Choroid plexus epithelial cell (primary cell): Measurements from ENCODE around the gene SLC35D1.

Source experiments
- DNase-seq: peaks from one replicate; pipeline ENCODE4 v3.0.0-alpha.2; 2010; ENCODE audit warnings: low read depth
- H3K4me3 ChIP-seq: 2 replicates; pipeline ENCODE4 v1.5.1; 2011; ENCODE audit warnings: low read depth, mild to moderate bottlenecking, control low read depth, low read length, moderate library complexity
- TF ChIP-seq, protein P1 (sequence below): conservative IDR thresholded peaks from 2 replicates; pipeline ENCODE4 v1.5.1; 2011; ENCODE audit warnings: low read depth, mild to moderate bottlenecking, control low read depth, inconsistent platforms, low read length, moderate library complexity

SLC35D1 gene

DNA sequence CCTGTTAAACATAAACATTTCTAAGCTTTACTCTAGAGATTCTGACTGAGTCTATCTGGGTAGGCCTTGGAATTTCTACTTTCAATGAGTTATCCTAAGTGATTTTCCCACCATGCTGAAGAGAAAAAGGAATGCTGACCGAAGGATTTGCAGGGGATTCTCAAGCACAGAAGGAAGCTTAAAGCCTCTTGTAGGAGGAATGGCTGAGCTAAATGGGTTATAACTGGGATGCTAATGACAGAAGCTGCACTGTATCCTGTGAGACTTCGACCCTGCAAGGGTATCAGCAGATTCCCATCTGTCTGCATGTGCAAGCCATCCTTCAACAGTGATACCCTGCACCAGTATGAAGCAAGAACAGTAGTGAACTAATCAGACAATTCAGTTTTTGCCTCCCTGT lies 35.4 kb downstream of the SLC35D1 start:
- no peak overlapping the region for H3K4me3 ChIP-seq
- no peak for DNase-seq
- TF ChIP-seq, protein P1, sequence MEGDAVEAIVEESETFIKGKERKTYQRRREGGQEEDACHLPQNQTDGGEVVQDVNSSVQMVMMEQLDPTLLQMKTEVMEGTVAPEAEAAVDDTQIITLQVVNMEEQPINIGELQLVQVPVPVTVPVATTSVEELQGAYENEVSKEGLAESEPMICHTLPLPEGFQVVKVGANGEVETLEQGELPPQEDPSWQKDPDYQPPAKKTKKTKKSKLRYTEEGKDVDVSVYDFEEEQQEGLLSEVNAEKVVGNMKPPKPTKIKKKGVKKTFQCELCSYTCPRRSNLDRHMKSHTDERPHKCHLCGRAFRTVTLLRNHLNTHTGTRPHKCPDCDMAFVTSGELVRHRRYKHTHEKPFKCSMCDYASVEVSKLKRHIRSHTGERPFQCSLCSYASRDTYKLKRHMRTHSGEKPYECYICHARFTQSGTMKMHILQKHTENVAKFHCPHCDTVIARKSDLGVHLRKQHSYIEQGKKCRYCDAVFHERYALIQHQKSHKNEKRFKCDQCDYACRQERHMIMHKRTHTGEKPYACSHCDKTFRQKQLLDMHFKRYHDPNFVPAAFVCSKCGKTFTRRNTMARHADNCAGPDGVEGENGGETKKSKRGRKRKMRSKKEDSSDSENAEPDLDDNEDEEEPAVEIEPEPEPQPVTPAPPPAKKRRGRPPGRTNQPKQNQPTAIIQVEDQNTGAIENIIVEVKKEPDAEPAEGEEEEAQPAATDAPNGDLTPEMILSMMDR, result no peak

DNA sequence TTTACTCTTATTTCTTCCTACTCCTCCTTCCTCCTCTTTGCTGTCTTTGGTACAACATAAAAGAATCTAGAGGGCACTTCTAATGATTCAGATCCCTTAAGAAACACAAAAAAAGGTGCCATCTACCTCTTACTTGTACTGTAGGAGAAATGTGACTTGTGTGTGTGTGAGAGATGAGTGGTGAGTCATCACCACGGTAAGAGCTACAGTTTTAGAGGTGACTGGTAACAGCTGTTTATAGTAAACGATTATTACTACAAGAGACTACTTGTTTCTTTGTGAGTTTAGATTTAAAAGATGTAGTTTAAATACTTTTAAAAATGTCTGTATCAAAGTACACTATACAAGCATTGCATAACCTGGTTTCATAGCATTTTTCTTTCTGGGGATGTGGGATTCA lies 40.4 kb downstream of the SLC35D1 start:
- no peak overlapping the region for H3K4me3 ChIP-seq
- TF ChIP-seq, protein P1, result no peak
- DNase-seq, result peak; percentile 77

DNA sequence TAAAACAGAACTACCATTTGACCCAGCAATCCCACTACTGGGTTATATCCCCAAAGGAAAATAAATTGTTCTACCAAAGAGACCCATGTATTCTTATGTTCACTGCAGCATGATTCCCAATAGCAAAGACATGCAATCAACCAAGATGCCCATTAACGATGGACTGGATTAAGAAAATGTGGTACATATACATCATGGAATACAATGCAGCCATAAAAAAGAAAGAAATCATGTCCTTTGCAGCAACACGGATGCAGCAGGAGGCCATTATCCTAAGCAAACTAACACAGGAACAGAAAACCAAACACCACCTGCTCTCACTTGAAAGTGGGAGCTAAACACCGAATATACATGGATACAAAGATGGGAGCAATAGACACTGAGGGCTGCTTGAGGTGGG lies 44.2 kb downstream of the SLC35D1 start:
- no peak overlapping the region for H3K4me3 ChIP-seq
- DNase-seq, result no peak
- TF ChIP-seq, protein P1, result no peak

DNA sequence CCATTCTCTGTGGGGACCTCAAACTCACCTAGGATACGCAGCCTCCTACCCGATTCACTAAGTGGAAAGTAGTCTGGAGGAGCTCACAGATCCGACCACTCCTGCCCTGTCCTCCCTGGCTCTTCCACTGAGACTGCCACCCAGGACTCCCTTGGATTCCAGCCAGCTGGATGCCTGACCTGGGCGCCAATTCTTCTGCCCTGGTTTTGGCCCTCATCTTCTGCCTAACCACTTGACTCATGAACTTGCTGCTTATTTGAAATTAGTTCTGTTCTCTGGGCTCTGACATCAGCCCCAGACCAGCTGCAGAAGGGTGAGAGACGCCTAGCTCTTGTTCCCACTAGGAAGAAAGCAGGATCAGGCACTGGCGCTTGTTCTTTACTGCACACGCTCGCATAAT lies 48.9 kb downstream of the SLC35D1 start:
- TF ChIP-seq, protein P1, result no peak

DNA sequence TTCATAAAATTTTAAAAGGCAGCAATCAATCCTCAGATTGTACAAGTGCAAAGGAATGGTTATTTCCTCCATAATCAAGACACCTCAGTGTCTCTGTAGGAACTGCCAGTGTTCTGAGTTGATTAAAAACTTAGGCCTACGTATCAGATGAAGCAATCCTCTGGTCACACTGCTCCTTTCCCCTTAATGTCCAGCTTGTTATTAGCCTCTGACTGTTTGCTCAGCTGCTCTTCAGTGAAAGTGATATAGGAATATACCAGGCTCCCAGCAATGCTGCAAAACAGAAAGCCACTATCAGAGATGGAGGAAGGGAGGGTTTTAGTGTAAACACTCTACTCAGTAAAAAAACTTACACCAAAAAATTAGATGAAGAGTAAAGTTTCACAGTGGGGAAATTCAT lies 49.8 kb downstream of the SLC35D1 start:
- H3K4me3 ChIP-seq, result no peak overlapping the region
- TF ChIP-seq, protein P1, result no peak
- peak; percentile 54 for DNase-seq

More for the DNA sequence above, 48.9 kb downstream of the SLC35D1 start:
- no peak for DNase-seq
- no peak overlapping the region for H3K4me3 ChIP-seq

DNA sequence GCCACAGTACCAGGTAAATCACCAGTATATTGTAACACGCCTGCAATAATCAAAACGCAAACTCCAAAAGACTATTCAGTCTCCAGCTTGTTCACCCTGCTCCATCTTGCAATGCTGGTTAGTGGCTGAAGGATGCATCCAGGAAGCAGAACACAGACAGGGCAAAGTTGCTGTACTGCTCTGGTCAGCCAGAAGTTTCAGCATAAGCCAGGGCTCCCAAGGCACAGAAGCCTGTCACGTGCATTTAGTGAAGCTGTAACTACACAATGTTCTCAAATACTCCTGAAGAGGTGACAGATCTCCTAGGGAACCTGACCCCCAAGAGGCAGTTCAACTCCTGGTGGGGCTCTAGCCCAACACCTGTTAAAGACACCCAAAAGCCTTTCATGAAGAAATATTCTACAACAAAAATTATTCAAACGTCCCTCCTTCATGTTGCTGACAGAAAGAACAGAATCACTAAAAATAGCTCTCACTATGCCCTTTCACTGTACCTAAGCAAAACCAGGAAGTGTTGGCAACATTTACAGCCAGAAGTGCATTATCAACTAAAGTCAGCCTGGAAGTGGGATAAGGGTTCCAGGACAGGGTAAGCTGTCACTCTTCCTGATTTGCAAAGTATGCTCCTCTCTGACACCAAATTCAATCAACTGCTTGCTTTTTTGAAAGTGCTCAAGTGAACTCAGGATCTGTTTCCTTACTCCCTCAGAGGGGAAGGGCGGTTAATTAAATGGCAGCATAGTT lies 52.1 kb downstream of the SLC35D1 start:
- TF ChIP-seq, protein P1, result no peak
- H3K4me3 ChIP-seq, result no peak overlapping the region
- no peak for DNase-seq
